ENCODE measurements around the gene RPS18.

DNA sequence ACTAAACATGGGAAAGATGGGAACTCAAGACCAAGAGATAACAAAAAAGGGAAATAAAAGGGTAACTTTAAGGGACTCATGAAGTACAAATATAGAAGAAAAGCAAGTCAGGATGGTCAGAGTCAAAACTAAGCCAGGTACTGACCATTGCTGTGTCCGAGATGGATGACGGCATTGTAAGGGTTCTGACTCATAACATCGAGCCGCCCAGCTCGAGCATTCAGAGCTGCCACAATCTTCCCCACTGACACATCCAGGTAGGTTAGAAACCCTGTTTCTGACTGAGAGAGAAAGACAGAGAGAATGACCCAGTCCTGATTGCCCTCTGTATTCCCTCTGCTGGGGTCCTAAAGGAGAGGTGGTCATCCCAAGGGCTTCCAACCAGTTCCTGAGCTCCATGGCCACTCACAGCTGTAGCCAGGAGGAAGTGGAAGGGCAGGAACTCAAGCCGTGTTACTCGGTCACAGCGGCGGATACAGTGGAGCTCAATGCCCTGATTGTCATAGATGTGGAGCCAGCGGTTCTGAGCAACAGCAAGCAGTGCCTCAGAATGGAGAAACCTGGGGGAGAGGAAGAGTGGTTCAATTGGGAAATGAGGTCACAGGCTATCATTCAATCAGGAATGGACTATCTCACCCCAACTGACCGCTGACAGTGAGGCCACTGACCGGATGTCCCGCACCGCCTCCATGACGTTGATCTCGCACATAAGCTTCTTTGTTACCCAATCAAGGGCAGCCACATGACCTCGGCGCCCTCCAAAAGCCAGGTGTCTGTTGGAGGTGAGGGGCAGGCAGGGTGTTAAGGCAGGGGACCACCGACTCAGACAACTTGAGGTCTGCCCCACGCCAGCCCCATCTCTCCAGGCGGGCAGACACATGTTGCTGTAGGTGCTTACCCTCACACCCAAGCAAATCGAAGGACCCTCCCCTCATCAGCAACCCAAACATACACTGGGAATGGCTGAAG, 15.4 kb downstream of the RPS18 start:
- TF ChIP-seq GATA2 (IDR thresholded peaks at IDR 0.05; ENCODE audit: low read depth, low read length) (no peak), GATA3 (IDR thresholded peaks at IDR 0.05; ENCODE audit: low read depth, low read length) (no peak)

Measured in SH-SY5Y (cell line).